Sigmoid colon (tissue), 7 donors: ENCODE results near the gene LRRIQ1. TPM values are rescaled to one million over a fixed set of nuclear protein-coding genes. Genes with fewer than 3 reads are reported as not detected.

ENCODE experiments used
- DNase-seq: peaks from one replicate; pipeline ENCODE4 v3.0.0-alpha.2; 2019
- H3K27ac ChIP-seq, 4 donors: fragments of 200-600 bp; sonication (generic); one replicate each; pipeline ENCODE4 v1.5.1; 2016 to 2019; ENCODE audit warnings: mild to moderate bottlenecking in 1 of 4
- H3K27me3 ChIP-seq, 3 donors: fragments of 200-600 bp; sonication (generic); one replicate each; pipeline ENCODE4 v1.5.1; 2019; ENCODE audit warnings: mild to moderate bottlenecking in 1 of 3
- H3K36me3 ChIP-seq, 4 donors: fragments of 200-600 bp; sonication (generic); one replicate each; pipeline ENCODE4 v1.5.1; 2016 to 2019
- H3K4me1 ChIP-seq, 4 donors: fragments of 200-600 bp; sonication (generic); one replicate each; pipeline ENCODE4 v1.5.1; 2017 to 2019
- H3K4me3 ChIP-seq, 4 donors: fragments of 200-600 bp; sonication (generic); one replicate each; pipeline ENCODE4 v1.5.1; 2017 to 2019; ENCODE audit warnings: mild to moderate bottlenecking in 2 of 4, moderate library complexity in 1 of 4
- H3K9me3 ChIP-seq, 4 donors: fragments of 200-600 bp in 3 of 4; sonication (generic) in 3 of 4; one replicate each; pipeline versions ENCODE4 v1.5.1 to v1.6.1; 2013 to 2019
- CTCF ChIP-seq, 4 experiments: fragments of 450-650 bp in 3 of 4; fragments of 200-600 bp in 1 of 4; IDR thresholded peaks; one replicate each; pipeline ENCODE4 v1.5.1; 2016 to 2019; ENCODE audit warnings: antibody characterized with exemption in 4 of 4, mild to moderate bottlenecking in 3 of 4, moderate library complexity in 2 of 4
- EP300 ChIP-seq, 4 donors: sonication (generic); formaldehyde crosslinking; IDR thresholded peaks; one replicate each; pipeline ENCODE4 v1.6.1; 2017; ENCODE audit warnings: antibody characterized with exemption in 4 of 4
- POLR2A ChIP-seq, 2 donors: fragments of 450-650 bp; IDR thresholded peaks; one replicate each; pipeline ENCODE4 v1.6.1; 2016; ENCODE audit warnings: antibody characterized with exemption in 2 of 2, mild to moderate bottlenecking in 2 of 2, moderate library complexity in 2 of 2
- POLR2AphosphoS5 ChIP-seq, 4 donors: sonication (generic); formaldehyde crosslinking; IDR thresholded peaks; one replicate each; pipeline ENCODE4 v1.6.1; 2017; ENCODE audit warnings: antibody characterized with exemption in 4 of 4
- WGBS, 2 donors: extraction: QIAGEN DNeasy Blood & Tissue Kit; methylation state at CpG; one replicate each; pipeline ENCODE4 v1.1.7; 2013; 5-methylcytosine and 5-hydroxymethylcytosine counted together
- intact Hi-C: fragments of 100-400 bp; cut with DNase I; formaldehyde crosslinking; loops from one replicate; pipeline ENCODE4 v1.15.1; 2023
- polyA plus RNA-seq, 3 donors: library from polyadenylated mRNA; stranded (reverse); fragments of 200-250 nt; gene quantifications; one replicate each; pipeline ENCODE4 v1.2.3, GENCODE V29; 2013
- total RNA-seq, 4 donors: library from RNA; depleted of rRNA; stranded (reverse); fragments of >200 nt; gene quantifications; one replicate each; pipeline ENCODE4 v1.1.0, GENCODE V29; 2016
- donor health status: healthy with polysubstance abuse.
- donor health status: Bipolar disorder and iron deficiency.
- donor health status: healthy.

LRRIQ1 gene
- total and polyA plus RNA-seq, 7 donors: under 0.01 to 0.41 (median 0.19) TPM; not detected in 3

- Histone ChIP-seq H3K4me3 (no peak overlapping the region), H3K9me3 (no peaks in the 10 kb centered on the region), H3K36me3 (no peaks in the 10 kb centered on the region), H3K27me3 (no peaks in the 10 kb centered on the region), H3K4me1 (no peaks in the 10 kb centered on the region), H3K27ac (no peak overlapping the region)
- WGBS, 2 donors: 90 to 91% methylated on average over 3 of the region's 3 CpGs
- DNase-seq: no peak
- intact Hi-C loops: no loop called here
- TF ChIP-seq CTCF (IDR thresholded peaks at IDR 0.05) (no peak), POLR2AphosphoS5 (IDR thresholded peaks at IDR 0.05) (no peak), POLR2A (IDR thresholded peaks at IDR 0.05) (no peak), EP300 (IDR thresholded peaks at IDR 0.05) (no peak)
Measured at GRCh38 chr12:85065837-85066482, 29.8 kb downstream of the LRRIQ1 start.

- intact Hi-C loops: no loop called here
- H3K36me3 ChIP-seq: no peaks in the 10 kb centered on the region
- no peak overlapping the region for H3K4me3 ChIP-seq
- no peaks in the 10 kb centered on the region for H3K9me3 ChIP-seq
- DNase-seq: no peak
- no peaks in the 10 kb centered on the region for H3K27me3 ChIP-seq
- H3K27ac ChIP-seq: no peak overlapping the region
- peaks cover 0 to 3% (median 0%) of the 10 kb centered on the region in 4 donors for H3K4me1 ChIP-seq
- WGBS, 2 donors: 88 to 90% methylated on average over 1 of the region's 1 CpG
- TF ChIP-seq CTCF (IDR thresholded peaks at IDR 0.05) (no peak), EP300 (IDR thresholded peaks at IDR 0.05) (no peak), POLR2AphosphoS5 (IDR thresholded peaks at IDR 0.05) (no peak), POLR2A (IDR thresholded peaks at IDR 0.05) (no peak)
Measured at GRCh38 chr12:85072826-85073225, 36.7 kb downstream of the LRRIQ1 start.

GRCh38 chr12:85076688-85077430, 40.7 kb downstream of the LRRIQ1 start:
- H3K27me3 ChIP-seq: no peaks in the 10 kb centered on the region
- H3K27ac ChIP-seq: no peak overlapping the region
- WGBS, 2 donors: 0% methylated on average over 1 of the region's 1 CpG
- DNase-seq: no peak
- no peak overlapping the region for H3K4me3 ChIP-seq
- no peaks in the 10 kb centered on the region for H3K36me3 ChIP-seq
- H3K9me3 ChIP-seq: no peaks in the 10 kb centered on the region
- intact Hi-C loops: no loop called here
- H3K4me1 ChIP-seq: peaks cover 0 to 3% (median 0%) of the 10 kb centered on the region in 4 donors
- TF ChIP-seq POLR2A (IDR thresholded peaks at IDR 0.05) (no peak), CTCF (IDR thresholded peaks at IDR 0.05) (peak in 1 of 4 experiments; percentile 29)

- no peak overlapping the region for H3K27ac ChIP-seq
- H3K27me3 ChIP-seq: no peaks in the 10 kb centered on the region
- TF ChIP-seq CTCF (IDR thresholded peaks at IDR 0.05): no peak
- TF ChIP-seq POLR2A (IDR thresholded peaks at IDR 0.05): no peak
- TF ChIP-seq POLR2AphosphoS5 (IDR thresholded peaks at IDR 0.05): no peak
- TF ChIP-seq EP300 (IDR thresholded peaks at IDR 0.05): no peak
- no peak overlapping the region for H3K4me3 ChIP-seq
- intact Hi-C loops: no loop called here
- no peaks in the 10 kb centered on the region for H3K9me3 ChIP-seq
- H3K4me1 ChIP-seq: no peaks in the 10 kb centered on the region
- H3K36me3 ChIP-seq: no peaks in the 10 kb centered on the region
- WGBS, 2 donors: 74 to 76% methylated on average over 5 of the region's 5 CpGs
- no peak for DNase-seq
Measured at GRCh38 chr12:85085066-85085465, 48.9 kb downstream of the LRRIQ1 start.
